HCT116 (cell line): ENCODE measurements around the gene FSIP1. TPM values are rescaled to one million over a fixed set of nuclear protein-coding genes. Genes with fewer than 3 reads are reported as not detected.

Source experiments
- ATAC-seq: fragments of 200-7000 bp; cut with Tn5 transposase; 2 replicates; pipeline ENCODE4 v1.9.1; 2020; ENCODE audit warnings: mild to moderate bottlenecking, moderate library complexity
- BruUV-seq: library from RNA; stranded (reverse); fragments of 400-500 nt; replicated peaks from 2 replicates; lab custom pipeline; 2021; lab: Mats Ljungman, UMichigan
- CTCF ChIA-PET: fragments of 300-600 bp; sonication (Branson Sonifier 250); formaldehyde crosslinking; loops from one replicate; lab custom pipeline; 2021; ENCODE audit warnings: antibody characterized with exemption; lab: Charles Lee
- POLR2A ChIA-PET: fragments of 300-600, 350-600 bp; sonication (Branson Sonifier 250); formaldehyde crosslinking; loops from one replicate; lab custom pipeline; 2021; ENCODE audit warnings: antibody characterized with exemption; lab: Charles Lee
- RAD21 ChIA-PET, 2 experiments: fragments of 300-600 bp; sonication (Branson Sonifier 250); formaldehyde crosslinking; loops; one replicate each; lab custom pipeline; 2023; ENCODE audit warnings: low total read pairs in 2 of 2; ENCODE audit not compliant: uncharacterized antibody in 2 of 2, unreplicated experiment in 2 of 2, low non-redundant PET in 1 of 2; lab: Charles Lee
- DNase-seq: peaks from one replicate; pipeline ENCODE4 v3.0.0-alpha.2; 2010; ENCODE audit warnings: low read depth, low spot score
- H2AFZ ChIP-seq: fragments of 200-600 bp; shearing (Covaris generic), sonication (generic); 2 replicates; pipeline ENCODE4 v1.6.1; 2017; ENCODE audit warnings: low read depth, mixed run types, mixed read lengths, antibody characterized with exemption, low read length; ENCODE audit not compliant: poor library complexity, severe bottlenecking
- H3K27ac ChIP-seq: 2 replicates; pipeline ENCODE4 v1.5.1; 2012; ENCODE audit warnings: low read depth, low read length
- H3K27me3 ChIP-seq: fragments of 200-600 bp; sonication (generic); 2 replicates; pipeline ENCODE4 v1.6.1; 2016; ENCODE audit warnings: mixed run types, low read length, mixed read lengths; ENCODE audit not compliant: insufficient read depth
- H3K36me3 ChIP-seq, 2 experiments: fragments of 200-500 bp in 1 of 2; fragments of 200-600 bp in 1 of 2; sonication (Bioruptor generic) in 1 of 2; sonication (generic) in 1 of 2; 2 replicates each; pipeline versions ENCODE4 v1.5.1 to v1.6.1; 2014 to 2016; ENCODE audit warnings: low read length in 2 of 2, inconsistent platforms in 1 of 2, mixed read lengths in 1 of 2, mixed run types in 1 of 2; ENCODE audit not compliant: insufficient read depth in 2 of 2, control insufficient read depth in 1 of 2
- H3K4me1 ChIP-seq, 2 experiments: fragments of 200-600 bp in 1 of 2; sonication (generic) in 1 of 2; 2 replicates each; pipeline versions ENCODE4 v1.5.1 to v1.6.1; 2012 to 2017; ENCODE audit warnings: low read length in 2 of 2, inconsistent platforms in 1 of 2, mild to moderate bottlenecking in 1 of 2, mixed read lengths in 1 of 2, mixed run types in 1 of 2, moderate library complexity in 1 of 2; ENCODE audit not compliant: insufficient read depth in 2 of 2, control insufficient read depth in 1 of 2
- H3K4me2 ChIP-seq: fragments of 200-600 bp; sonication (generic); 2 replicates; pipeline ENCODE4 v1.6.1; 2017; ENCODE audit warnings: mixed run types, low read length, mixed read lengths
- H3K4me3 ChIP-seq, 2 experiments: fragments of 200-600 bp in 1 of 2; sonication (generic) in 1 of 2; replicated peaks in 1 of 2; 2 replicates each; pipeline ENCODE4 v1.5.1; 2011 to 2016; ENCODE audit warnings: low read length in 2 of 2, control low read depth in 1 of 2, low read depth in 1 of 2, mild to moderate bottlenecking in 1 of 2, mixed read lengths in 1 of 2, mixed run types in 1 of 2
- H3K79me2 ChIP-seq: fragments of 200-600 bp; sonication (generic); 2 replicates; pipeline ENCODE4 v1.6.1; 2017; ENCODE audit warnings: mild to moderate bottlenecking, mixed run types, low read length, moderate library complexity, mixed read lengths; ENCODE audit not compliant: insufficient read depth
- H3K9ac ChIP-seq: fragments of 200-600 bp; sonication (generic); 2 replicates; pipeline ENCODE4 v1.6.1; 2016; ENCODE audit warnings: low read length, mixed read lengths
- H3K9me2 ChIP-seq: fragments of 200-600 bp; sonication (generic), shearing (Covaris generic); 2 replicates; pipeline ENCODE4 v1.6.1; 2017; ENCODE audit warnings: mixed run types, mild to moderate bottlenecking, moderate library complexity; ENCODE audit not compliant: insufficient read depth
- H3K9me3 ChIP-seq, 2 experiments: fragments of 200-500 bp in 1 of 2; fragments of 200-600 bp in 1 of 2; sonication (Bioruptor generic) in 1 of 2; sonication (generic) in 1 of 2; 2 replicates each; pipeline ENCODE4 v1.6.1; 2014 to 2017; ENCODE audit warnings: low read length in 2 of 2, mixed read lengths in 2 of 2, inconsistent platforms in 1 of 2, low read depth in 1 of 2, mild to moderate bottlenecking in 1 of 2, mixed run types in 1 of 2, moderate library complexity in 1 of 2; ENCODE audit not compliant: control insufficient read depth in 1 of 2, insufficient read depth in 1 of 2
- H4K20me1 ChIP-seq: fragments of 200-600 bp; sonication (generic), shearing (Covaris generic); 2 replicates; pipeline ENCODE4 v1.6.1; 2017; ENCODE audit warnings: mixed run types, mild to moderate bottlenecking, moderate library complexity; ENCODE audit not compliant: insufficient read depth
- CBX3 ChIP-seq: IDR thresholded peaks from 2 replicates; pipeline ENCODE4 v1.6.1; 2012; ENCODE audit warnings: low read depth
- EGR1 ChIP-seq: IDR thresholded peaks from 2 replicates; pipeline ENCODE4 v1.6.1; 2012; ENCODE audit warnings: low read depth
- FOSL1 ChIP-seq: IDR thresholded peaks from 2 replicates; pipeline ENCODE4 v1.6.1; 2012; ENCODE audit warnings: low read depth
- JUND ChIP-seq: IDR thresholded peaks from 2 replicates; pipeline ENCODE4 v1.6.1; 2012
- POLR2A ChIP-seq: IDR thresholded peaks from 2 replicates; pipeline ENCODE4 v1.7.0; 2011; ENCODE audit warnings: borderline replicate concordance; ENCODE audit not compliant: insufficient read depth, insufficient read length; ENCODE audit errors: extremely low read depth
- POLR2AphosphoS5 ChIP-seq: IDR thresholded peaks from 2 replicates; pipeline ENCODE4 v1.6.1; 2011; ENCODE audit warnings: mild to moderate bottlenecking, low read depth, low read length, moderate library complexity
- SP1 ChIP-seq: IDR thresholded peaks from 2 replicates; pipeline ENCODE4 v1.6.1; 2012; ENCODE audit warnings: low read depth
- YY1 ChIP-seq: IDR thresholded peaks from 2 replicates; pipeline ENCODE4 v1.6.1; 2011; ENCODE audit warnings: low read length, low read depth, moderate library complexity, mild to moderate bottlenecking; ENCODE audit not compliant: insufficient replicate concordance; ENCODE audit errors: extremely low read depth
- intact Hi-C: fragments of 100-400 bp; cut with micrococcal nuclease; formaldehyde crosslinking; loops from 2 replicates; pipeline ENCODE4 v1.10.0; 2022
- total RNA-seq: library from RNA; stranded (reverse); gene quantifications from one replicate; pipeline ENCODE4 v1.2.1, GENCODE V29; 2021; ENCODE audit not compliant: unreplicated experiment
- TF ChIP-seq, protein P1 (sequence below): IDR thresholded peaks from 2 replicates; pipeline ENCODE4 v1.6.1; 2012; ENCODE audit warnings: low read depth
- TF ChIP-seq, protein P2 (sequence below), 3 experiments: fragments of 200-600 bp in 1 of 3; sonication (generic) in 1 of 3; IDR thresholded peaks in 2 of 3; conservative IDR thresholded peaks in 1 of 3; 2 replicates each; pipeline ENCODE4 v1.5.1; 2012 to 2017; ENCODE audit warnings: low read depth in 2 of 3, low read length in 2 of 3, antibody characterized with exemption in 1 of 3, borderline replicate concordance in 1 of 3, control low read depth in 1 of 3, mild to moderate bottlenecking in 1 of 3, mixed read lengths in 1 of 3, mixed run types in 1 of 3, moderate library complexity in 1 of 3; ENCODE audit not compliant: insufficient read depth in 1 of 3

Gene FSIP1
- total RNA-seq, 1 experiment from 2014 or later, result 0.42 TPM

DNA sequence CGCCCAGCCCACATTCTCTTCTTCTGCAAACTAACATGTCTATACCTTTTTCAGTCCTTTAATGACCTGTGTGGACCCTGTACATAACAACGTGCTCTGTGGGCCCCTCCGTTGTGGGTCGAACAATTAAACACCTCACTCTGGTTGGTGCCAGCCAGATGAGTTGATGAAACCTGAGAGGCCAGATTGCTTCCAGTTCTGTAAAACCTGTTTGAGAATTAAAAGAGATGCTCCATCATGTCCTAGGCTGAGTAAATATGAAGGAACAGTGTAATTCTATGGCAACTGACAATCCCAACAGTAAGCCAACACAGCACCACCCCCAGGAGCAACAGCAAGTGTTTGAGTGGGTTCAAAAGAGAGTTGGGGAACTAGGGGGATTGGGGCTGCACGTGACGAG, 207.5 kb downstream of the FSIP1 start:
- ChIA-PET POLR2A (no interaction called here), CTCF (no interaction called here), RAD21 (no interaction called here)
- Histone ChIP-seq H3K4me1 (peaks cover 6 to 12% of the 10 kb centered on the region in 2 experiments), H3K27ac (no peak overlapping the region), H3K4me3 (no peak overlapping the region), H2AFZ (no peak overlapping the region), H3K9me3 (no peaks in the 10 kb centered on the region), H3K4me2 (no peak overlapping the region), H3K9me2 (no peaks in the 10 kb centered on the region), H4K20me1 (no peaks in the 10 kb centered on the region), H3K9ac (no peak overlapping the region)
- no peak for ATAC-seq
- intact Hi-C loops, result loop anchor here (5.0 kb wide), 1 partner anchor 133 kb away; no protein-coding TSS in a partner anchor
- BruUV-seq, result no TSS peak
- TF ChIP-seq SP1 (no peak), POLR2AphosphoS5 (no peak), FOSL1 (no peak), YY1 (no peak), EGR1 (no peak), JUND (no peak), CBX3 (no peak), POLR2A (no peak)
- TF ChIP-seq, protein P1, sequence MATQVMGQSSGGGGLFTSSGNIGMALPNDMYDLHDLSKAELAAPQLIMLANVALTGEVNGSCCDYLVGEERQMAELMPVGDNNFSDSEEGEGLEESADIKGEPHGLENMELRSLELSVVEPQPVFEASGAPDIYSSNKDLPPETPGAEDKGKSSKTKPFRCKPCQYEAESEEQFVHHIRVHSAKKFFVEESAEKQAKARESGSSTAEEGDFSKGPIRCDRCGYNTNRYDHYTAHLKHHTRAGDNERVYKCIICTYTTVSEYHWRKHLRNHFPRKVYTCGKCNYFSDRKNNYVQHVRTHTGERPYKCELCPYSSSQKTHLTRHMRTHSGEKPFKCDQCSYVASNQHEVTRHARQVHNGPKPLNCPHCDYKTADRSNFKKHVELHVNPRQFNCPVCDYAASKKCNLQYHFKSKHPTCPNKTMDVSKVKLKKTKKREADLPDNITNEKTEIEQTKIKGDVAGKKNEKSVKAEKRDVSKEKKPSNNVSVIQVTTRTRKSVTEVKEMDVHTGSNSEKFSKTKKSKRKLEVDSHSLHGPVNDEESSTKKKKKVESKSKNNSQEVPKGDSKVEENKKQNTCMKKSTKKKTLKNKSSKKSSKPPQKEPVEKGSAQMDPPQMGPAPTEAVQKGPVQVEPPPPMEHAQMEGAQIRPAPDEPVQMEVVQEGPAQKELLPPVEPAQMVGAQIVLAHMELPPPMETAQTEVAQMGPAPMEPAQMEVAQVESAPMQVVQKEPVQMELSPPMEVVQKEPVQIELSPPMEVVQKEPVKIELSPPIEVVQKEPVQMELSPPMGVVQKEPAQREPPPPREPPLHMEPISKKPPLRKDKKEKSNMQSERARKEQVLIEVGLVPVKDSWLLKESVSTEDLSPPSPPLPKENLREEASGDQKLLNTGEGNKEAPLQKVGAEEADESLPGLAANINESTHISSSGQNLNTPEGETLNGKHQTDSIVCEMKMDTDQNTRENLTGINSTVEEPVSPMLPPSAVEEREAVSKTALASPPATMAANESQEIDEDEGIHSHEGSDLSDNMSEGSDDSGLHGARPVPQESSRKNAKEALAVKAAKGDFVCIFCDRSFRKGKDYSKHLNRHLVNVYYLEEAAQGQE, result no peak
- TF ChIP-seq, protein P2, sequence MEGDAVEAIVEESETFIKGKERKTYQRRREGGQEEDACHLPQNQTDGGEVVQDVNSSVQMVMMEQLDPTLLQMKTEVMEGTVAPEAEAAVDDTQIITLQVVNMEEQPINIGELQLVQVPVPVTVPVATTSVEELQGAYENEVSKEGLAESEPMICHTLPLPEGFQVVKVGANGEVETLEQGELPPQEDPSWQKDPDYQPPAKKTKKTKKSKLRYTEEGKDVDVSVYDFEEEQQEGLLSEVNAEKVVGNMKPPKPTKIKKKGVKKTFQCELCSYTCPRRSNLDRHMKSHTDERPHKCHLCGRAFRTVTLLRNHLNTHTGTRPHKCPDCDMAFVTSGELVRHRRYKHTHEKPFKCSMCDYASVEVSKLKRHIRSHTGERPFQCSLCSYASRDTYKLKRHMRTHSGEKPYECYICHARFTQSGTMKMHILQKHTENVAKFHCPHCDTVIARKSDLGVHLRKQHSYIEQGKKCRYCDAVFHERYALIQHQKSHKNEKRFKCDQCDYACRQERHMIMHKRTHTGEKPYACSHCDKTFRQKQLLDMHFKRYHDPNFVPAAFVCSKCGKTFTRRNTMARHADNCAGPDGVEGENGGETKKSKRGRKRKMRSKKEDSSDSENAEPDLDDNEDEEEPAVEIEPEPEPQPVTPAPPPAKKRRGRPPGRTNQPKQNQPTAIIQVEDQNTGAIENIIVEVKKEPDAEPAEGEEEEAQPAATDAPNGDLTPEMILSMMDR (IDR thresholded peaks at IDR 0.05 in 2 of 3, conservative IDR thresholded peaks at IDR 0.05 in 1 of 3; ENCODE audit: borderline replicate concordance in 1 of 3, insufficient read depth in 1 of 3, low read depth in 2 of 3, low read length in 2 of 3), result no peak
- TF ChIP-seq, all 23 proteins: peak for 0
- Histone ChIP-seq H3K27me3 (no peaks in the 10 kb centered on the region), H3K36me3 (no peaks in the 10 kb centered on the region), H3K79me2 (no peaks in the 10 kb centered on the region)
- DNase-seq, result no peak
